ENCODE measurements around the gene REV1. TPM values are rescaled to one million over a fixed set of nuclear protein-coding genes. Genes with fewer than 3 reads are reported as not detected.

The REV1 gene
- polyA plus RNA-seq, 3 donors, result 5.9 to 18.5 (median 11.8) TPM

DNA sequence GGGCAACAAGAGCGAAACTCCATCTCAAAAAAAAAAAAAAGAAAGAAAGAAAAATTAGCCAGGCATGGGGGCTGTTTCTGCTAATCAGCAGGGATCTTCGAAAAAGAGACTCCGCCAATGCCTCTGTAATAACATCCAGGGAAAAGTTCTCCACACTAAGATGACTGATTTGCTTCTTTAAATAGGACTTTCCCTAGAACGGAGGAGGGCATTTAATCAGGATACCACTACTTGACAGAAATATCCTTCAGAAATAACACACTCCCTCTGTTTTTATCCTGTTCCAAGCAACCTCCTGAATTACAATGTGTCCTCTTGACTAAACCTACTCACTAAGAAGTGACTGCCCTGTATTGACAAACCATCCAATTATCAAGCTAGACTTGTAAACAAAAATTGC is 21.7 kb downstream of the REV1 start:
- WGBS, 3 donors, result 75 to 79% (median 78%) methylated on average over 4 of the region's 4 CpGs
- H3K27ac ChIP-seq (ENCODE audit: low read depth, low read length), result no peak overlapping the region

DNA sequence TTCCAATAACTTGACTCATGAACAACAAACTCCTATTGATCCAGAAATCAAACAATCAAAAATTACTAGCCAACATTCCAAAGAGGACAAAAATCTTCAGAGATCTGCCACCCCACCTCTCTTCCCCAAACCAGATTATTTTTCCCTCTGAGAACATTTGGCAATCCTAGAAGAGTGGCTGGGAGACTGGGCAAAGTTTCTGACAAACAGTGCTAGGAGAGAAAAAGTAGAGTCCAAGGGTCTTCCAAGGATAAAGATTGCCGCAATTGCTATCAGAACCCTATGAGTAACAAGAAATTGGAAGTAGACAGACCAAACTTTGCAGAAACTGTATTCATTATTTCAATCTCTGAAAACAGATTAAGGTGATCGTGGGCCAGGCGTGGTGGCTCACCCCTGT is 22.4 kb downstream of the REV1 start:
- WGBS, 3 donors, result 88 to 98% (median 96%) methylated on average over 3 of the region's 3 CpGs

DNA sequence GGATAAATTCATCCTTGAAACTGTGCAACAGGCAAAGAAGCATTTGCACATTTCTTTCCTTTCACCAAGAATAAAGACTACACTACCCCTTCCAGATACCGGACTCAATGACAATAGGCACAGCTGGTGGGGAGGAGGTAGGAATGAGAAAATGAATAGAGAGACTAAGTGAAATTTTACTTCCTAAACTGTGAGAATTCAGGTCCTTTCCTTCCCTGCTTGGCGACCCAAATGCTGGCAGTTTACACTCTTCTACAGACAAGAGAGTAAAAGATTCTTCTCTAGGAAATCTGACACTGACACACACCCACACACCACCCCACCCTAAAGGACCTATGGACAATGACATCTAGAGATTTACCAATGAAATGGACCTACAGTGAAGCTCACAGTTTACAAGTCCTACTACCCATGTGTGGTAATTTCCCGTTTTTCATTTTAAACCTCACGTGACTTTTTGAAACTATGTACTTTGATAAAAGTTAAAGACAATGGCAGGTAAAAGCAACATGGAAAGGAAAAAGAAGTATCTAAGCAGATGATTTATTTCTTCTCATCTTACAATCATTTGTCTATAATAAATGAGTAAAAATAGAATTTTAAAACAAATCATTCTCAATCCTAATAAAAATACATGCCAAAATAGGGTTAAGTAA is 27.9 kb downstream of the REV1 start:
- no peak overlapping the region for H3K27ac ChIP-seq (ENCODE audit: low read depth, low read length)
- 82 to 97% (median 96%) methylated on average over 4 of the region's 4 CpGs for WGBS, 3 donors

More for the DNA sequence above, 22.4 kb downstream of the REV1 start:
- no peak overlapping the region for H3K27ac ChIP-seq (ENCODE audit: low read depth, low read length)

DNA sequence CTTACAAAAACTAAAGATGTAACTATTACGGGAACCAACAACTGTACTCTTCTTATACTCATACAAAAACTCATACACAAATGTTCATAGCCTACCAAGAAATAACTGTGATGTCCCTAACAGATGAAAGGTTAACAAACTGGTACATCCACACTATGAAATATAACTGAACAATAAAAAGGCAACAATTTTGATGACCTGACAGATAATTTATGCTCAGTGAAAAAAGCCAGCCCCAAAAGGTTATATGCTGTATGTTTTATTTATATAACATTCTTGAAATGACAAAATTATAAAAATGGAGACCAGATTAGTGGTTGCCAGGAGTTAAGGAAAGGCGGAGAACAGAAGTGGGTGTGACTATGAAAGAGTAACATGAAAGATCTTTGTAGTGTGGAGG is 31.3 kb downstream of the REV1 start:
- WGBS, 3 donors, result 88 to 96% (median 91%) methylated on average over 2 of the region's 2 CpGs
- no peak overlapping the region for H3K27ac ChIP-seq (ENCODE audit: low read depth, low read length)

DNA sequence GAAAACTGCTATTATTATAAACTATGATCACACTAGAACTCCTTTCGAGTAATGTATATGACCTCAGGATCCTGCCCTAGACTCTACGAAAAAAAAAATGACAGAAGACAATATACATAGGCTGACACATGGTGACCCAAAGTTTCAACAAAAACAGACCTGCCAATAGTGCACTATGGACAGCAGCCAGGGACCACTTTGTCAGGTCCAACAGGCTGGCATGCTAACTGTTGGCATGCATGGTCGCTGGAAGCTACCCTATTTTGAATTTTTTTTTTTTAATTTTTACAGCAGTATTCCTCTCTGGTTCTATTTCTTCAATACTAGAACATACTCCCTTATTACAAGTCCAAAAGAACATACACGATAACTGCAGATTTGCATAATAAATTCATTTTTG is 38.1 kb downstream of the REV1 start:
- WGBS, 3 donors, result 84 to 88% (median 84%) methylated on average over 4 of the region's 4 CpGs
- no peak overlapping the region for H3K27ac ChIP-seq (ENCODE audit: low read depth, low read length)

DNA sequence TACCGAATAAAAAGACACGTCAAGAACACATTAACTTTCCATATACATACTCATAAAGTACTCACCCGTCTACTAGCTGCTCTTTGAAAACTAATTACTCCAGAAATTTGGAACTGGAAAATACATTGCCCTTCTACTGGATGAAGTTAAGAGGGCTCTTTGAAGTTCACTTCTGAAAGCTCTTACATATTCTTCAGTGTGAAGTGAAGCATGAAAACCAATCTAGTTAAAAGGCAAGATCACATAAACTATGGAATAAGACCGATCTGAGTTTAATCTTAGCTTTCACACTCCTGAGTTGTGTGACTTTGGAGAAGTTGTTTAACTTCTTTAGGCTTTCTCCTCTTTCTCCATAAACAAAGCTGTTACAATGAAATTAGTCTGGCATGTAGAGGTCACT is 38.5 kb downstream of the REV1 start:
- WGBS, 3 donors, result 83 to 92% (median 89%) methylated on average over 4 of the region's 4 CpGs
- no peak overlapping the region for H3K27ac ChIP-seq (ENCODE audit: low read depth, low read length)

DNA sequence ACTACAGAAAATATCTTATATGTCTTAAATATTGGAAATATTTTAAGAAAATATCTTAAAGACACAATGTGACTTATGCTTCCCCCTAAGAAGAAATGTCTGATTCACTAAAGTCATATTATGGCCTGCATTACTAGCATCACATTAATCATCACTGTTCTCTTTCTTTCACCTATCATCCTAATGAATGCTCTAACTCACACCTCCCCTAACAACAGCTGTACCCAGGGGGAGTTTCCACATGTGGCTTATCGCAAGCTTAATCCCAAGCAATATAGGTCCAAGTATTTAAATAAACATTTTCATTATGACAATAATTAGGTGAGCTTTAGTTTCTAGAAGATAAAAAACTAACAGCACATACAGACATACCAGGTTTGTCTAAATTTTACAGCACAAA is 39.6 kb downstream of the REV1 start:
- 90 to 96% (median 95%) methylated on average over 1 of the region's 1 CpG for WGBS, 3 donors
- no peak overlapping the region for H3K27ac ChIP-seq (ENCODE audit: low read depth, low read length)

DNA sequence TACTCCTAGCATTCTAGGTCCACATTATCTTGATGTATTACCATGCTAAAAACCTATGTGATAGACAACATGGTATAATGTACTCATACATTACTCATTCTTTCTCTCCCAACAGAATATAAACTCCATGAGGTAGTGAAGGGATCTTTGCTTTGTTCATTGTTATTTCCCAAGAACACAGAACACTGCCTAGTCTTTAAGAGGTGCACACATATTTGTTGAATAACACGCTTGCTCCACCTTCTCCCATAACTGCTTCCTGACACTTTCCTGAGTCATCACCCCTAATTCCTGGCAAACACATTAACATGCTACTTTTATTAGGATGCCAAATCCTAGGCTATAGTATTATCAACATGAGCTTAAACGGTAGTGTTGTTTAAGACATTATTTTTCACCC is 41.3 kb downstream of the REV1 start:
- no peak overlapping the region for H3K27ac ChIP-seq (ENCODE audit: low read depth, low read length)
- WGBS, 3 donors, result 74 to 85% (median 76%) methylated on average over 2 of the region's 2 CpGs

DNA sequence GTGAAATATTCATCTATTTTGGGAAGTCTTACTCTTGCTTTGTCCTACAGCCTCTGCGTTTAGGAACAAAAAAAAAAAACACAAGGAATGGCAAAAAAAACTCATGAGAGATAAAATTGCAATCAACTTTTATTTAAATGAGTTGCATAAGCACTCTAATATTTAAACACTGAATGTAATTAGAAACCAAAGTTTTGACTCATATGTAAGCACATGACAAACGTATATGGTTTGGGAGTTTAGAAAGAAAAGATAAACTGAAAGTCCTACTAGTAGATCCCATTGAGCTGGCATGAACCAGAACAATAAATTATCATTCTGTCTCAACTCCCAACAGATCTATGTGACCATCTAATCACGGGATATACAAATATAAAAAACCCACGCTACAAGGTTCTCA is 44.8 kb downstream of the REV1 start:
- 61 to 82% (median 78%) methylated on average over 4 of the region's 4 CpGs for WGBS, 3 donors
- no peak overlapping the region for H3K27ac ChIP-seq (ENCODE audit: low read depth, low read length)

DNA sequence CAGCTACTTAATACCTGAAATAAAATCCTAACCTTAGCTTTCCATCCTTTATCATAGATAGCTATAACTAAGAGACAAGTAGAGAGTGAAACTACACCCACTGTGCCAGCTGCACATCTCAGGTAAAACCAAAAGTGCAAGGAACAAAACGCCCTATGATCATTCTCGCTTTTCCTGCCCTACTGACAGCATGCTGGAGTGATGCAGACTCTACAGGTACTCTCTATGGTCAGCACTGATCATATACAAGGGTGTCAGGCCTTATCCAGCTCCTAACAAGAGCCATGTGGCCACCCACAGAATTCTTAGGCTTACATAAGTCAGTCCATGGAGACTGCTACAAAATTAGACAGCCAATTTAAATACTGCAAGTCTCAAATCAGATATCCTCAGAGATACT is 45.6 kb downstream of the REV1 start:
- 85 to 92% (median 88%) methylated on average over 2 of the region's 2 CpGs for WGBS, 3 donors
- no peak overlapping the region for H3K27ac ChIP-seq (ENCODE audit: low read depth, low read length)

DNA sequence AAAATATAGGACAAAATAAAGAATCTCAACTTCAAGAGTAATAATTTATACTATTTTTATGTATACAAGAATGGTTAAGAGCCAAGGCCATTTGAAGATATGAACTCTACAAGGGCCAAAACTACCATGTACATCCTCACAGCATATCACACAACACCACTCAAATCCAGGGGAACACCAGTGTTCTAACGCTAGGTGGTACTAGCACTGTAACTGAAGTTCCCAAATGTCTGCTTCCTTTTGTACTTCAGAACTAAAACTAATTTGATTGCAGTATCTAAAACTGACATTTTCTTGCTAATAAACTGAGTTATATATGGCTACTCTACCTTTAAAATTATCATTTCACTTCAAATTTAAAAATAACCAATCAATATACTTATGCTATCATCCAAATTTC is 47.0 kb downstream of the REV1 start:
- H3K27ac ChIP-seq (ENCODE audit: low read depth, low read length), result no peak overlapping the region
- 71 to 74% (median 73%) methylated on average over 1 of the region's 1 CpG for WGBS, 3 donors

DNA sequence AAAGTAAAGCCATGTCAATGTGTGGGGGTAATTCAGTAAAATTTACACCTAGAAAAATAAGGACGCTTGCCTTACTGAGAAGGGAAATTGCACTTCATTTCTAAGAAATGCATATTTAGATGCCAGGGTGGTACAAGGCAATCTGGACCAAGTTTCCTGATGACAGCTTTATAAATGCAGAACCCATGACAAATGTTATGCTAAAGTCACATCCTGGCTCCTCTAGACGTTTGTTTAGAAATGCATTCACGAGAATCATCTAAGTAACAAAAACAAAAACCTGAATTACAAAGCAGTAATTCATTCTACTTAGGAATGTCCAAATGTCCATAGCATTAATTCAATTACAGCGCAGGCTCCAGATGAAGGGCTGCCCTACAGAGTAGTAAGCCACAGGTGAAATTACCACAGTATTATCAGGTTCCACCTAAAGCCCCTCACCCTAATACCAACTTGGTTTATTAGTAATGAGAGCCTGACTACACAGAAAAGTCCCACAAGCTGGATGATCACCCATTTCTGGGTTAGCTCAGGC is 49.8 kb downstream of the REV1 start:
- 77 to 83% (median 79%) methylated on average over 4 of the region's 4 CpGs for WGBS, 3 donors
- no peak overlapping the region for H3K27ac ChIP-seq (ENCODE audit: low read depth, low read length)

DNA sequence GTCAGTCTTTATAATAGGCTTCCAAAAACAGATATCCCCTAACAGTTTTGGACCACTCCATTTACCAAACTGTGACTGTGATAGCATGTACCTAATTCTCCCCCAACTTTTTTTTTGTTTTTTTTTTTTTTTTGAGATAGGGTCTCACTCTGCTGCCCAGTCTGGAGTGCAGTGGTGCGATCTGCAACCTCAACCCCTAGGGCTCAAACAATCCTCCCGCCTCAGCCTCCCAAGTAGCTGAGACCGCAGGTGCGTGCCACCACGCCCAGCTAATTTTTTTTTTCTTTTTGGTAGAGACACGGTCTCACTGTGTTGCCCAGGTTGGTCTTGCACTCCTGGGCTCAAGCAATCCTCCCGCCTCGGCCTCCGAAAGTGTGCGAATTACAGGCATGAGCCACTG is 52.9 kb downstream of the REV1 start:
- H3K27ac ChIP-seq (ENCODE audit: low read depth, low read length), result no peak overlapping the region
- WGBS, 3 donors, result 97 to 99% (median 98%) methylated on average over 10 of the region's 10 CpGs

DNA sequence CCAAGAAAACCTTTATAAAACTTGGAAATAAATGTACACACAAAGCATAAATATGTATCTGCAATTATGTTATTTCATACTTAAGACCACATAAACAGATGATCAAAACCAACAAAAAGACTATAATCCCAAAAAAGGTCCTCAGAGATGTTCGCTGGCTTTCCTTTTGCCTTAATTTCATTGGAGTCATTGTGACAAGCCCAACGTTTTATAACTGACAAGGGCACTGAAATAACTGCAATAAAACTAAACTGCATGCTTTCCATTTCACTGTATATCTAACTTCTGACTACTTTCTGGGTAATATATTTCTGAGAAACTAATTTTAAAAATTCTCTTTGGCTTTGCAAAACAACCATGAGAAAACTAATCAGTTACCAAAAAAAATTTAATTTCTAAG is 56.5 kb downstream of the REV1 start:
- 62 to 80% (median 74%) methylated on average over 2 of the region's 2 CpGs for WGBS, 3 donors

DNA sequence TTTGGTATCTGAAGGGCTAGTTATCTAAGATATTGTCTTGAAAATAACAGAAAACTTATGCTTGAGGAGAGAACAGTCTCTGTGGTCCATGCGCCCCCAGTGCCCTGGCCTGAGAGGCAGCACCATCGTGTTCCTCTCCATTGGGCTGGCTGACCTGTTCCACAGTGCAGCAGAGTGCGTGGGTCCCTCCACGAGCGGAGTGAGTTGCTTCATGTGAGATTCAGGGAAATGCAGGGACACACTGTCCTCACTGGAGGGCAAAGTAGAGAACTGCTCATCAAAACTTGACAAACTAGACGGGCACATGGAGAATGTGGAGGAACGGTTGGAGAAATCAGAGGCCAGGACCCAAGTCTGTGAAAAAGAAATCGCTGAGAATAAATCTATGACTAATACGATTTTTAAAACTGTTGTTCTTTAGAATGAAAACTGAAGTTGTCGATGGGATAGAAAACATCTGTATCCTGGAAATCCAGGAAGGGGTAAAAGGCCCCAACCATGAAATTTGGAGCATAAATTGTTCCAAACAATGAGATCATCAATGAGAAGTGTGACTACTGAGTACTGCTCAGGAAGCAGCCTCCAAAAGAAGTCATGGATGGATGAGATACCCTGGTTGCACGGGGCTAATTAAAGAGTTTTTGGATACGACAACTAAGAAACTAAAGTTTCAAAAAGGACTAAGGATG is 58.1 kb downstream of the REV1 start:
- 87 to 88% (median 87%) methylated on average over 12 of the region's 12 CpGs for WGBS, 3 donors
- no peak overlapping the region for H3K27ac ChIP-seq (ENCODE audit: low read depth, low read length)

More for the DNA sequence above, 56.5 kb downstream of the REV1 start:
- H3K27ac ChIP-seq (ENCODE audit: low read depth, low read length), result no peak overlapping the region

DNA sequence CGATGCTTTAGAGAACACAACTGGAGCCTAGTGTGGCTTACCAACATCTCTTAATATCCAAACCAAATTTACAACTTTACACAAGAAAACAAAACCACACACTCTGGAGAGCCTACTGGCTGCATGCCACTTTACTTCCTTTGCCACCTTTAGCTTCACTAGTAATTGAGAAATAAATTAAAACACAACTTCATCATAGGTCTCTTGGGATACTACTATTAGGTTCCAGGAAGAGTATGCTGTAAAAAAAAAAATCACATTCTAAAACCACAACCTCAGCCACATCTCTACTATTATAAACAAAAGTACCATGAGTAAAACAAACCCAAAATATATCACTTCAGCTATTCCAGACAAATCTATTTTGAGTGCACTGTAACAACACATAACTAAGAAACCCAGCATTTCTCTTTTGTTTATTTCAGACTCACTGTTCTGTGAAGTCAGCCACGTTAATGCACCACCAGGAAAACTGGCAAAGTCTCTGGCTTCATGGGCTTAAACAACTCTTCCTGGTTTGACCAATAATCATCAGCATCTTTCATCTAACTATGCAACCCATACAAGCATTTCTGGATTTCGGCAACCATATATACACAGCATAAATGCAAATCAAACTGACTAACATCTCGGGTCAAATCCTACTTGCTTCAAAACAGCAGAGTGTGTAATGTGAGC is 59.1 kb downstream of the REV1 start:
- WGBS, 3 donors, result 67 to 78% (median 72%) methylated on average over 4 of the region's 4 CpGs
- H3K27ac ChIP-seq (ENCODE audit: low read depth, low read length), result no peak overlapping the region

DNA sequence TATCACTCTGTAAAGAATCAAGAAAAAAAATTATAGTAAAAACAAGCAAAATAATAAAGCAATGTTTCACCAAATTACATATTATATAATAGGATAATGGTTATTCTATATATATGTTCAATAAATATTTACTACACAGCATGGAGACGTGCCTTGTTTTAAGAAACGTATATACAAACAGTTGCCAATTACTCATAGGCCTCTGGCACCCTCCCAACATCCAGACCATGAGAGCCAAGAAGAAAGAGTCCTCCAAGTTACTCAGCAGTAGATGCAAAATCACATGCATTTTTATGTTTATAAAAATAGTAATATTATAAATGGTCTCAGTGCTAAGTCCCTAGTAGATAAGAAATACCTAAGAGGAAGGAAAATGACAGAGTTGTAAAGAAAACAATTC is 64.8 kb downstream of the REV1 start:
- no peak overlapping the region for H3K27ac ChIP-seq (ENCODE audit: low read depth, low read length)
- 31 to 65% (median 55%) methylated on average over 2 of the region's 2 CpGs for WGBS, 3 donors

DNA sequence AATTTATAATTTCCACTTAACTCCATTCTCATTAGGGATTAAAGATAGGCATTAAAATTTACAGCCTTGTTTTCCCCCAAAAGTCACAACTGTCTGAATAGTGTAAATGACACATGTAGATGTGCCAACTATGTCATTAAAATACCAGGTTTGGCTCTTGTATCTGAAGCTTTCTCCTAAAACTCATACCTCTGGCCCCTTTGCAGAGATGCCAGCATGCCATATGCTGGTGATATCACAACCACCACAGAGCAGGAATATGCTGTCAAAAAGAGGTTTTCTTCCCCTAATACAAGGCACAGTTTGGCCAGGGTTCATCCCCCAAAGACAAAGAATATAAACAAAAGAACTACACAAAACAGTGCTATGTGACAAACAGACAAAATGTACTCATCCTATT is 65.4 kb downstream of the REV1 start:
- no peak overlapping the region for H3K27ac ChIP-seq (ENCODE audit: low read depth, low read length)

DNA sequence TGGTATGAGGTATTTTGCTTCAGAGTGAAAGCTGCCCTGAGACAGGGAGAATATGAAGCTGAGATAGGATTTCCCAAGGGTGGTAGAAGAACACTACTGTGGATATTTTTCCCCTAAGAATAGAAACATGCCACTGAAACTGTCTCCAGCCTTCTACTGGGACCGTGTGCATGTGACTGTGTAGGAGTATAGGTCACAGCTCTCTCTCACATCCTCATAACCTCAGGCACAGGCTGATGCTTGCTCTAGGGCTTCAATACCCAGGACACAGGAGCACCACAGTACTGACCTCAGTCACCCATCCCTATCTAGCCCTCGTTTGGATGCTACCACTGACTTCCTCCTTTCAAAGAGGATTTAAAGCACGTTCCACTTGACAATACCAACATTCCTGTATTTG is 67.2 kb downstream of the REV1 start:
- WGBS, 3 donors, result 62 to 78% (median 68%) methylated on average over 3 of the region's 3 CpGs
- no peak overlapping the region for H3K27ac ChIP-seq (ENCODE audit: low read depth, low read length)

DNA sequence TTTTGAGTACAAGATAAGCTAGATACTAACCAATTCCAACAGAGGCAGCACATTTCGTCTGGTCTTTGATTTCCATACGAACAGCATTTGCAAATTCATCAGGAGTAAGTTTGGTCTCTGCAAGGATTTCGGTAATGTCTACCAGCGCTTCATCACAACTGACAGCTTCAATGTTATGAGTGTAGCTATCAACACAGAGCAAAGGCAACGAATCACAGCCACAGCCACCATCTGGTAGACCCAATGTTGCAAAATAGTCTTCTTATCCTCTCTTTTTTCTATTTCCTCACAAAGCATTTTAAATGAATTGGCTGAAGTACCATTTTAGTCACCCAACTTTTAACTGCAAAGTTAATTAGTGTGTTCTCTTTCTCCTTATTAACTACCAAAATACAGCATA is 68.3 kb downstream of the REV1 start:
- H3K27ac ChIP-seq (ENCODE audit: low read depth, low read length), result no peak overlapping the region
- 94 to 95% (median 94%) methylated on average over 5 of the region's 5 CpGs for WGBS, 3 donors

All from adipose tissue (tissue), 3 donors.